ENCODE results near the gene NANOS1.
"Not testable (repeated sequence)": the region's sequence is repeated elsewhere in the genome, so short reads cannot be mapped to it uniquely, and the experiment has no call there.

Gene NANOS1

DNA sequence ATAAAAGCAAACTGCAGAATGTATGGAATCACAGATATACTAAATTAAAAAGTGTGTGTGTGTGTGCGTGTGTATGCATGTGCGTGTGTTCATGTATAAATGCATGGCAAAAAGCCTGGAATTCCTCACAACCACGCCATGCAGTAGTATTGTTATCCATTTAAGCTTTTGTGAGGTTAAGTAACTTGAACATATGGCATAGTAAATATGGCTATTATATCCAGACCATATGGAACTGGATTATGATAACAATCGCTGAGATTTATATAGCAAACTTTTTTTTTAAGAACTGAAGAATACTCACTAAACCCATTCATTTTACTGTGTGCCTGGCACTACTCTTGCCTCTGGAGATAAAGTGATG, 22.3 kb upstream of the NANOS1 start:
- no peak for DNase-seq (ENCODE audit: low read depth)

DNA sequence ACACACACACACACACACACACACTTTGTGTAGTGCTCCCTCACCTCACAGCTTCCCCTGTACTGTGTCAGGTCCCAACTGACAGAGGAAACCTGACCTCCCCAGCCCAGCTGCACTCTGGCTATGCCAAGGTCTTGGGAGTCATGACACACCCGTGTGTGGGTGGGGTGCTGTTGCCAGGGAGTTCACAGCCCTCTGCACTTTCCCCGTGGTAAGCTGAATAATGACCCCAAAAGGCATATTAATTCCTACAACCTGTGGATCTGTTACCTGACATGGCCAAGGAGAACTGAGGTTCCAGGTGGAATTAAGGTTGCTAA, 8.9 kb upstream of the NANOS1 start:
- peak; percentile 58 for DNase-seq (ENCODE audit: low read depth)

DNA sequence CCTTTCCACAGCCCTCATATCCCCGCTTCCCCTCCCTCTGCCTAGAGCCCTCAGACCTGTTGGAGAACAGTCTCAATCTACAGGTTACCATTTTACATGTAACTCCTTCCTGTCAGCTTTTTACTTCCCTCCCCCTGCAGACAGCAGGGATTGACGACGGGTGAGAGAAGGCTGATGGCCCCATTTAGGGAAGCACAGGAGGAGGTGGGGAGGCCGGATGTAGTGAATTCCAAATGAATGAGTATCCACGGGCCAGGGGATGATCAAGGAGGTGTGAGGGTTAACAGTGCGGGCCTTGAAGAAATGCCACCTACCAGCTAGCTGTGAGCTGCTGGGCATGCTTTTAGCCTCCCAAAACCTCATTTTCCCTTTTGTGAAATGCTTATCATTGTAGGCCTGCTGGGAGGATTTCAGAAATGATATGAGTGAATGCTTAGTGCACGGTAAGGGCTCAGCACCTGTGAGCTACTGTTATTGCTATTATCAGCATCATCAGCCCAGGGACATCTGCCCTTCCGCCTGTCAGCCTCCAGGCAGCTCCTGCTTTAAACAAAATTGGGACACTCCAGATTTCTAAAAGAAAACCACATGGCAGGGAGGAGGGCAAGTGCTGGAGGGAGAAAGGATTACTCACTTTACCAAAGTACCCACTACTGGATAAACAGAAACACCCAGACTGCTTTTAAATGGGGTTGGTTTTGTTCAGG, 6.5 kb upstream of the NANOS1 start:
- peak; percentile 44 for DNase-seq (ENCODE audit: low read depth)

DNA sequence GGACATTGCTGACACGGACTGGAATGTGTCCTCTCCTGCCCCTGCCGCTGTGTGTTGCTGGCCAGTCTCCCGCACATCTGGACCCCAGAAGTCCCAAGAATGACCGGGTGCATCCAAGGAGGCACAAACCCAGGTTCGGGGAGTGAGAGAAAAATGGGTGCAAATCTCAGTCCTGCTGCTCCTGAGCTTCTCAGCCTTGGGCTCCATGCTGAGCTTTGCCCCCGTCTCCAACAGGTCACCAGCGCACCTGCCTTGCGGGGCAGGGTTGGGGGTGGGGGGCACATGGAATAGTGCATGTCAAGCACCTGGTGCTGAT, 6.0 kb upstream of the NANOS1 start:
- DNase-seq (ENCODE audit: low read depth): no peak

DNA sequence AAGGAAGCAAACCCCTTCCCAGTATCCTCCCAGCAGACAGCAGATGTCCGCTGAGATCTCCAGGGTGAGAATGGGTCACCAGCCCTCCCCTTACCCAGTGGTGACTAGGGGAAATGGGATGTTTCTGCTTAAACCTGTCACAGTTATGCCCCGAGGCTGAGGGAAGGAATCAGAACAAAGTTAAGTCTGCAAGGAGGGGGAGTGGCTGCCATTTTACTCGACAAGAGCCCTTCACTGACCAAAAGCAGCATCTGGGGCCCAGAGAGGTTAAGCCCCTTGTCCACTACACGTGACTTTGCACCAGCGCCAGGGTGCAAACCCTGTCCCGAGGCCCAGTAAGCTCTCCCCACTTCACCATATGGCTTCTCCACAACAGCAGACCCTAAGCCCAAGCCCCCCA, 4.6 kb upstream of the NANOS1 start:
- no peak for DNase-seq (ENCODE audit: low read depth)

DNA sequence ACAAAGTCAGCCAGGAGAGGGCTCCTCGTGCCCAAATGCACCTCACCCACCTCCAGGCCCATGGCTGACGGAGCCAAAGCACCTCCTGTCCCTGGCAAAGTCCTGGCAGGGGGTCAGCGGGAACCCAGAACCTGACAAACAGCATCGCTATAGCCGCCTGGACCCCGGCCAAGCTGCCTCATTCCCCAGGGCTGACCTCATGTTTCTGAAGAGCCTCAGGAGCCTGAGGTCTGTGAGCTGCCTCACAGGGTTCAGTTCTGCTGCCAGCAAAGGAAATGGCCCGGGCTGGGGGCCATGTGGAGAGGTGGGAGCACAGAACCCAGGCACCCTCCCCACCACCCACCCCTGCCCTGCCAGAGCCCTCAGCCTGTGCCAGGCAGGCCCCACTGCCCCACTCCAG, 4.2 kb upstream of the NANOS1 start:
- peak; percentile 74 for DNase-seq (ENCODE audit: low read depth)

DNA sequence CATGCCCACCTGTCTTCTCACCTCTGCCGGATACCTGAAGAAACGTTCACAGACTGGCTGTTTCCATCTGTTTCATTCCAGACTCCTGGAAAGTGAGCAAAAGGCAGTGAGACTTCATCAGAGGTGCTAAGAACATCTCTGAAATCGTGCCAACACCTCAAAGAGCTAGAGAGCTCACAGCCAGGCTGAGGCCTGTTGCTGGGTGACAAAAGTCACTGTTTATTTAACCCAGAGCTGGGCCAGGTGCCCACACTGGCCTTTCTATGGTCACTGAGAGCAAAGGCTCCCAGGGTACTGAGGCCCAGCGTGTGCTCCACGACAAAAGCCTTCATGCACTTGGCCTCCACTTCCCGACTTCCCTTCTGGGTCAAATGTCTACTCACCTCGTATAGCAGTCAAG, 3.7 kb upstream of the NANOS1 start:
- DNase-seq (ENCODE audit: low read depth): no peak

DNA sequence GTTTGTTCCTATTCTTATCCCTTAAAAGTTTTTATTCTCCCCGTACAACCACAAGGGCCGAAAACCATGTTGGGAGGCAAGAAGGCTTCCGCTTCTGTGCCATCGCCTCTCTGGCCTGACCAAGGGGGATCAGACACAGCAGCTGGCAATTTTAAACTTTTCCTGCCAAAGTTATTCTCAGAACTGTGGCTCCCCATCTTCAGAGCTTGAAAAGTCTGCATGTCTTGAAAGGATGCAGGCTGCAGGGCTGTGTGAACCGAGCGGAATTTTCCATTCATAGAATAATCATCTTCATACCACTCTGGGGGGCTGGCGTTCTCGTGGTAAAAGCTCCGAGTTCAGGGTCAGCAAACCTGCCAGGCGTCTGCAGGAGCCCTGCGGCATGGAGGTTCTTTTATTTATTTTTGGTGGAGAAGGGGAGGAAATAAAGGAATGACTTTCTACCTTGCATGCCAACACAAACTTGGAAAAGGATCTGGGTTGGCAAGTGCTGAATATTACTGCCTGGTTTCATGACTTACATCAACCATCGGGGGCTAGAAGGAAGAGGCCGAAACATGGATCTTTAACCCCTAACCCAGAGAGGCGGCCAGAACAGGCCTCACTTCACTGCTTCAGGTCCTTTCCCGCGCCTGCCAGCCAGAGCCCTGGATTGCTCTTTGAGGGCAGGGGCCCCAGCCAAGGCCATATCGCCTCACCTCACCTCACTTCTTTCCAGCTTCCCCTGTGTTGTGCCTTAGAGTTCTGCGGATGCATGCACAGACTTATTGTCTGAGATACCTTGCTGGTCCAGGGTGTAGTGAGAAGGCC, 3.0 kb upstream of the NANOS1 start:
- no peak for DNase-seq (ENCODE audit: low read depth)

DNA sequence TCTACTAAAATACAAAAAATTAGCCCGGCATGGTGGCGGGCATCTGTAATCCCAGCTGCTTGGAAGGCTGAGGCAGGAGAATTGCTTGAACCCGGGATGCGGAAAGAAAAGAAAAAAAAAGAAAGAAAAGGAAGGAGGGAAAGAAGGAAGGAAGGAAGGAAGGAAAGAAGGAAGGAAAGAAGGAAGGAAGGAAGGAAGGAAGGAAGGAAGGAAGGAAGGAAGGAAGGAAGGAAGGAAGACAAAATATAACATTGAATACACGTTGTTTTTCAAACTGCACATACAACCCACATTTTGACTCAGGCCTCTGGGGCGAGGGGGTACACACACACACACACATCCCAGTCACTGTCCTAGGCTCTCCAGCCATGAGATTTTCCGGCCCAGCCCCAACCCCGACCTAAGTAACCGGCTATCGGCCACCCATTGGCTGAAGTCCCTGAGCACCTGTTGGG, 1.0 kb upstream of the NANOS1 start:
- not testable (repeated sequence) for DNase-seq (ENCODE audit: low read depth)

DNA sequence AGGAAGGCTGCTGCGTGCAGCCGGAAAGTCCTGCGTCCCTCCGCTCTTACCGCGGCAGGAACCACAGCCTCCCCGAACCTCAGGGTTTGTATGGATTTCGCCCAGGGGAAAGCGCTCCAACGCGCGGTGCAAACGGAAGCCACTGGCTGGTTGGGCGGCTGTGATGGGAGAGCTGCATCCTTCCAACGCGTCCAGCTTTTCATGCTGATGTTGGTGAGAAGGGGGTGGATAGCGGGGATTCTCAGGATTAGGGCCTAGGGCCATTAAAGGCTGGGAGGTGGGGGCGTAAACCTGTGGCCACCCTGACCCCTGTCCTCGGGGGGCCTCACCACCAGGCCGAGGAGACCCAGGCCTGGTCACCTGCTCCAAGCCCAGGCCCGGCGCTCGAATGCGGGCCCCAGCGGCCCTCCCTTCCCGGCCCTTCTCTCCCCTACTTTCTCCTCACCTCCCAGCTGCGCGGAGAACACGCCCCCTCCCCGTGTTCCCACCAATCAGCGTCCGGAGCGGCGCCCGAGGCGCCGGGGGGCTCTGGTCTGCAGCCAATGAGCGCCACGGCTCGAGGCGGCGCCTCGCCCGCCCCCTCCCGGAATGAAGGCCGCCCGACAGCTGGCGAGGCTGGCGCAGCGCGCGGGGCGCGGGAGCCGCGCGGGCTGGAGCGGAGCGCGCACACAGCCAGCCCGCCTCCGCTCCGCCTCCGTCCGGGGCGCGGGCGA, 458 bp upstream of the NANOS1 start:
- DNase-seq (ENCODE audit: low read depth): peak; percentile 81

DNA sequence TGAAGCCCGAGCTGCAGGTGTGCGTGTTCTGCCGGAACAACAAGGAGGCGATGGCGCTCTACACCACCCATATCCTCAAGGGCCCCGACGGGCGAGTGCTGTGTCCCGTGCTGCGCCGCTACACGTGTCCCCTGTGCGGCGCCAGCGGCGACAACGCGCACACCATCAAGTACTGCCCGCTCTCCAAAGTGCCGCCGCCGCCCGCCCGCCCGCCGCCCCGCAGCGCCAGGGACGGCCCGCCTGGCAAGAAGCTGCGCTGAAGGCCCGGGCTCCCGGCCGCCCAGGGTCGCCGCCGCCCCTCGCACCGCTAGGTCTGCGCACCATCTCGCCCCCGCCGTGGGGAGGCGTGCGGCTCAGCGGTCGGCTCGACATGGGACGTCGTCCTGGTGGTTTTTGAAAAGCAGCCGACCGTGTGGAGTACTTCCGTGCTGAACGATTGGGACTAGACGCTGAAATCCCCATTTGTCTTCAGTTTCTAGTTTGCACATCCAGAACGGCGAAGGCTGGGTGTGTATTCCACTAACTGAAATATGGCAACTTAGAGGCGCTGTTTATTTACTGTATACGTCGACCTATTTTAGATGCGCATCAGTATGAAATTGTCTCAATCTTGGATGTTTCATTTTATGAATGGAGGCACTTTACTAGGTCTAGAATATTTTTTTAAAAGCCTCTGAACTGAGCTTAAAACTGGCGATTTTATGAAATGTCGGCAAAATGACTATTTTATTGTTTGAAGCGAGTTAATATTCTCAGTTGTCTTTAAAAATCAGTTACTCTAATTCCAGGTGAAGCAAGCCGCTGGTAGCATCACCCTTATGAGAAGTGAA, 1.1 kb downstream of the NANOS1 start:
- peak; percentile 42 for DNase-seq (ENCODE audit: low read depth)

DNA sequence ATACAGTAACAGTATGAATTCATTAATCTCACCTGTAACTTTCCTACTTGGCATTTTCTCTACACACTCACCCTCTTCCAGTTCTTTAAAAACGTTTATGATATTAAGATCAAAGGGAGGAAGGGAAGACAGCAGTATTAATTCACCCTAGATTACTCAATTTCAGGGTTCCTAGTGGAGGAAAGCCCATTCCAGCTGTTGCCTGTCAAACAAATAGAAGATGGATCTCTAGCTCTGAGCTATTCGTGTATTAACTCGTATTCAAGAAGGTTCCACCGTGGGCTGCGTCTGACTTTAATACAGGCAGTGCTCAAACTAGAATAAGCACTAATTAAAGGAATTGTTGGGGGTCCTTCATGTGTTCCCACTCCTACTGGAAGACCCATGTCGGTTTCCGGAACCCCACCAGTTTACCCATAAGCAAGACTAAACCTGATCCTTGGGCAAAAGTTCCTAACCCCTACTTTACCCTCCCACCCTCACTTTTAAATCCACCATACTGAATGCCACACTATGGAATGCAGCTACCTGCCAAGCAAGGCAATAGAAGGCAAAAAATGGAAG, 2.1 kb downstream of the NANOS1 start:
- DNase-seq (ENCODE audit: low read depth): peak; percentile 51

DNA sequence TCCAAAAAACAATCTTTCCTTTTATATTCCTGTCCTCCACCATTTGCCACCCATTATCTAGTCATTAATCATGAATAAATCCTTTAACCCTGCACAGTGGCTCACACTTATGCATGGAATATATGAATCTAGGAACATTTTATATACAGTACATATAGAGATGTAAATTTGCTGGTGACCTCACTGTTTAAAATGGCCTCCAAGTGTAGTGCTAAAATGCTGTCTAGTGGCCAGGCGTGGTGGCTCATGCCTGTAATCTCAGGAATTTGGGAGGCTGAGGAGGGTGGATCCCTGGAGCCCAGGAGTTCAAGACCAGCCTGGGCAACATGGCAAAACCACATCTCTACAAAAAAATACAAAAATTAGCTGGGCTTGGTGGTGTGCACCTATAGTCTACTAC, 9.6 kb downstream of the NANOS1 start:
- DNase-seq (ENCODE audit: low read depth): no peak

DNA sequence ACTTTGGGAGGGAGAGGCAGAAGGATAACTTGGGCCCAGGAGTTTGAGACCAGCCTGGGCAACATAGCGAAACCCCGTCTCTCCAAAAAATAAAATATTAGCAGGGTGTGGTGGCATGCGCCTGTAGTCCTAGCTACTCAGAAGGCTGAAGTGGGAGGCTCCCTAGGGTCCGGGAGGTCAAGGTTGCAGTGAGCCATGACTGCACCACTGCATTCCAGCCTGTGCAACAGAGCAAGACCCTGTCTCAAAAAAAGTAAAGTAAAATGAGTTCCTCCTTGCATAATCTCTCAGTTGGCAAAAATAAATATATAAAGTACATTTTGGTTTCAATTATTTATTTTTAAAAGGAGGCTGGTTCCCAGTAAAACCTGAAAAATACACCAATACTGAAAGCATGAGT, 11.8 kb downstream of the NANOS1 start:
- DNase-seq (ENCODE audit: low read depth): no peak

DNA sequence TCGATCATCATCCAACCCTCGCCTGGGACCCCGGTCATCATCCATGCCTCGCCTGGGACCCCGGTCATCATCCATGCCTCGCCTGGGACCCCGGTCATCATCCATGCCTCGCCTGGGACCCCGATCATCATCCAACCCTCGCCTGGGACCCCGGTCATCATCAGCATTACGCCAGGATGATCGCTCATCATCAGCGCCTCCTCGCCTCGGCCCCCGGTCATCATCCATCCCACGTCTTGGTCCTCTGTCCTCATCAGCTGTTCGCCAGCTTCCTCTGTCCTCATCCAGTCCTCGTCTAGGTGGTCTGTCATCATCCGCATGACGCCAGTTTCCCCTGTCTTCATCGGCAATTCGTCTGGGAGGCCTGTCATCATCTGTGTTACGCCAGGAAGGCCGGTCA, 12.7 kb downstream of the NANOS1 start:
- no peak for DNase-seq (ENCODE audit: low read depth)

DNA sequence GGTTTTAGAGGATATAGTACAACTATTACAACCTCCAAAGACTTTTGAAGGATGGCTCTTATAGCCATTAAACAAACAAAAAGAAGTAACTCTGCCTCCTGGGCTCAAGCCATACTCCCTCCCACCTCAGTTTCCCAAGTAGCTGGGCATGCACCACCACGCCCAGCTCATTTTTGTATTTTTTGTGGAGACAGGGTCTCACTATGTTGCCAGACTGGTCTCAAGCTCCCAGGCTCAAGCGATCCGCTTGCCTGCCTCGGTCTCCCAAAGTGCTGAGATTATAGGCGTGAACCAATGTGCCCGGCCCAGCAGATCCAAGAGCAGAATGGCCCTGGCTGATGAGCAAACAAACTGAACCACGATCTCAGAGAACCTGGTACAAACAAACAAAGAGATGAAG, 16.0 kb downstream of the NANOS1 start:
- no peak for DNase-seq (ENCODE audit: low read depth)

DNA sequence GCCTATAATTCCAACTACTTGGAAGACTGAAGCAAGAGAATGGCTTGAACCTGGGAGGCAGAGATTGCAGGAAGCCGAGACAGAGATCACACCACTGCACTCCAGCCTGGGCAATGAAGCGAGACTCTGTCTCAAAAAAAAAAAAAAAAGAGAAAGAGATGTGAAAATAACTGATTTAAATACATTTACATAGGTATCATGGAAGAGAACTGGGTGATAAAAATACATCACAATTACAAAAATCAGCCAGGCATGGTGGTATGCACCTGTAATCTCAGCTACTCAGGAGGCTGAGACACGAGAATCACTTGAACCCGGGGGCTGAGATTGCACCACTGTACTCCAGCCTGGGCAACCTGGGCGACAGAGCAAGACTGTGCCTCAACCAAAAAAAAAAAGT, 19.8 kb downstream of the NANOS1 start:
- DNase-seq (ENCODE audit: low read depth): no peak

DNA sequence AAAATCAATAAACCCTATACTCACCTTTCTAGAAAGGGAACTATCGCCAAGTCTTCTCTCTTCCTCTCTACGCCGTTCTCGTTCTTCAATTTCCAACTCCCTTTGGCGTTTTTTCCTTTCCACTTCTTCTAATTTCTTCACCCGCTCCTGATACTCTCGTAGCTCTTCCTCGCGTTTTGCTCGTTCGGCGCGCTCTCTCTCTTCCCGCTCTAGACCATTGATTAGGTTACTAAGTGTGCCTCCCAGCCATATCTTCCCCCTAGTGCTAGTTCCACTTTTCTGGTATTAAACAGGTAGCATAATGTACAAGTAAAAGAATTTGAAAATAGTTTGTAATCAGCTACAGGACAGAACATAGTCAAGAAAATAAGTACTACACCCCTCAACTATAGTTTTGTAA, 20.3 kb downstream of the NANOS1 start:
- no peak for DNase-seq (ENCODE audit: low read depth)

DNA sequence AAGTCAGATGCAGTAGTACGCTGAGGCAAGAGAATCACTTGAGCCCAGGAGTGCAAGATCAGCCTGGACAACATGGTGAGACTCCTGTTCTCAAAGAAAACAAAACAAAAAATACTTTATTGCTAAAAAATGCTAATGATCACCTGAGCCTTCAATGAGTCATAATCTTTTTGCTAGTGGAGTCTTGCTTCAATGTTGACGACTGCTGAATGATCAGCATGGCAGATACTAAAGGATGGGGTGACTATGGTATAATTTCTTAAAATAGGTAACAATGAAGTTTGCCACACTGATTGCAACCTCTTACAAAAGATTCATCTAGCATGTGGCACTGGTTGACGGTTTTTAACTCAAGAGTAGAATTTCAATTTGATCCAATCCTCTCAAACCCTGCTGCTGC, 22.3 kb downstream of the NANOS1 start:
- no peak for DNase-seq (ENCODE audit: low read depth)

DNA sequence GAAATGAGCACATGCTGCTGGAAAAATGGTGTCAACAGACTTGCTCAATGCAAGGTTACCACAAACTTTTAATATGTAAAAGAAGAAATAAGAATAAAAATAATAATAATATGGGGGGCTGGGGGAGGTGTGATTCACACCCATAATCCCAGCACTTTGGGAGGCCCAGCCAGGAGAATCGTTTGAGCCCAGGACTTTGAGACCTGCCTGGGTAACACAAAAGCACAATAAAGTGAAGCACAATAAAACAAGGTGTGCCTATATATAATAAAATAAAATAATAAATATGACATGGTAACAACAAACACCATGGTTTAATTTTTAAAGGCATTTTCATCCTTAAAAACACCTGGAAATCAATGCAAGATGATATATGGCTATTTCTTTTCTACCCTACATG, 26.0 kb downstream of the NANOS1 start:
- DNase-seq (ENCODE audit: low read depth): no peak

DNA sequence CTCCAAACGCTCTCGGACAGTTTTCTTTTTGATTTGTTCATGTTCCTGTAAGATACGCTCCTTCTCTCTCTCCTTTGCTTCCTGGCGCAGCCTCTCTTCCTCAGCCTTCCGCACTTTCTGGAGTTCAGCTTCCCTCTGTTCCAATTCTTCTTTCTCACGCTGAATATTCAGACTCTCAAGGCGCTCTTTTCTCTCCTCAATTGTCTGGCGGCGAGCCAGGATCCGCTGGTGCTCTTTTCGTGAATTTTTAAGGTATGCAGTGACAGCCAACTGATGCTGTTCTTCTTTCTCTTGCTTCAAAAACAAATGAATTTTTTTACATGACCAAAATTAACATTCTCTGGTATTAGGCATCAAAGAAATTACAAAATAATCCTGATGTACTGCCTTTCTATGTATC, 28.5 kb downstream of the NANOS1 start:
- no peak for DNase-seq (ENCODE audit: low read depth)

DNA sequence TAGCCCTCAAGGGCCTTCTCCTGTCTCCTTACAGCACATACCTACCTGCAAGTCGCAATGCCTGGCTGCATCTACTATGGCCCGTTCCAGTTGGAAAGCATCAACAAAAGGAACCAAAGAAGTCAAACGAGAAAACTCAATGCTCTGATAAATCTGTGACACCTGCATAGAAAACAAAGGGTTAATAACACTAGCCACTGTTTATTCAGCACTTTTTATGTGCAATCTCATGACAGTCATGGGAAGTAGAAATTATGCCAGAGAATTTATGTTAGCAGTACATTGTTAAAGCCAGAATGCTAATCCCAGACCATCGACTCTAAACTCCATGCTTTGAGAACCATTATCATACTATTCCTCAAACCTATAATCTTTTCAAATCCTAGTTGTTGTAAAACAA, 30.0 kb downstream of the NANOS1 start:
- DNase-seq (ENCODE audit: low read depth): no peak

Measured in amniotic epithelial cell (primary cell).